ENCODE measurements around the gene BBS12.

DNA sequence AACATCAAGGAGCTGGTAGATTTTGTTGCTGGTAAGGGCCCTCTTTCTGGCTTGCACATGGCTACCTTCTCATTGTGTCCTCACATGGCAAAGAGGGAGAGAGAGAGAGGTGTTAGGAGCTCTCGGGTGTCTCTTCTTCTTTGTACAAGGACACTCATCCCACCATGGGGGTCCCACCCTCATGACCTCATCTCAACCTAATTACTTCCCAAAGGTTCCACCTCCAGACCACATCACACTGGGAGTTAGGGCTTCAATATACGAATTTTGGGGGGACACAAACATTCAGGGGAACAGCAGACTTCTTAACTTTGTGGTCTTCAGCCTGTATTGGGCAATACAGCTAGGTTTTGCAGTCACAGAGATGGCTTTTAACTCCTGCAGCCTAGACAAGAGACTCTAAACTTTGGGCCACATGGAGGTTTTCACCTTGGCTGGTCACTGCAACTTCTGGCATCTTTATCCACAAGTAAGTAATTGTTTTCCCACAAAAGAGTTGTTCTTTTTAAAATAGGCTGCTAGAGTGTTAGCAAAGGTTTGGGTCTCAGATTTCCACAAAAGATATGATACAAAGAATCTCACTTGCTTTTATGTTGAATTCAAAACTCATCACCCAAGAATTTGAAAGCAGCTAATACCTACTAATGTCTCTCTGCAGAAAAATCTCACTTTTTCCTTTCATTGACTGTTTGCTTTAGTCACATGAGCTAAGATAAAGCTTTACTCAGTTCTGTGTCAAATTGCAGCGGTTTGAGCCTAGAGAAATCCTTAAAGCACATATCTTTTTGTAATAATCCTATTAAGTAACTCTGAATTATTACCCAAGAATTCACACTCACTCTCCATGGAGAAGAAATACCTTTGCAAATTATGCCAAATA, 39.6 kb upstream of the BBS12 start:
- TF ChIP-seq CTCF (IDR thresholded peaks at IDR 0.05) (no peak), POLR2A (IDR thresholded peaks at IDR 0.05) (no peak)

All from adrenal gland (tissue), 5 donors.